Muscle of leg (tissue), 11 donors: Measurements from ENCODE around the gene STK10. TPM values are rescaled to one million over a fixed set of nuclear protein-coding genes. Genes with fewer than 3 reads are reported as not detected.
"Not testable (repeated sequence)": the region's sequence is repeated elsewhere in the genome, so short reads cannot be mapped to it uniquely, and the experiment has no call there.

ENCODE experiments used
- DNase-seq: peaks from one replicate; pipeline ENCODE4 v3.0.0; 2013
- H3K27ac ChIP-seq: one replicate; pipeline ENCODE4 v1.5.1; 2013; ENCODE audit warnings: mild to moderate bottlenecking, low read length, control low read depth
- H3K27me3 ChIP-seq: one replicate; pipeline ENCODE4 v1.6.1; 2013; ENCODE audit warnings: low read length; ENCODE audit not compliant: control insufficient read depth, insufficient read depth
- H3K36me3 ChIP-seq: one replicate; pipeline ENCODE4 v1.6.1; 2013; ENCODE audit warnings: low read length; ENCODE audit not compliant: control insufficient read depth, insufficient read depth
- H3K4me1 ChIP-seq: one replicate; pipeline ENCODE4 v1.6.1; 2013; ENCODE audit warnings: low read length; ENCODE audit not compliant: control insufficient read depth, insufficient read depth
- H3K4me3 ChIP-seq: one replicate; pipeline ENCODE4 v1.5.1; 2013; ENCODE audit warnings: low read length, control low read depth
- H3K9me3 ChIP-seq: replicated peaks from 2 replicates; pipeline ENCODE4 v1.6.1; 2013; ENCODE audit warnings: low read depth, low read length; ENCODE audit not compliant: control insufficient read depth
- WGBS: methylation state at CpG from one replicate; pipeline ENCODE4 v1.1.5; 2013; ENCODE audit warnings: missing lambda C conversion rate; ENCODE audit not compliant: insufficient coverage; 5-methylcytosine and 5-hydroxymethylcytosine counted together
- polyA plus RNA-seq, 8 donors: library from polyadenylated mRNA; unstranded; fragments of 120-200 nt; gene quantifications; one replicate each; pipeline versions ENCODE4 v1.2.1 to v1.2.3, GENCODE V29; 2013; ENCODE audit warnings: inconsistent platforms in 1 of 8, low replicate concordance in 1 of 8; ENCODE audit not compliant: insufficient read length in 8 of 8, insufficient read depth in 1 of 8
- total RNA-seq: library from RNA; stranded (reverse); fragments of 120-200 nt; gene quantifications from one replicate; pipeline ENCODE4 v1.2.4, GENCODE V29; 2013

The STK10 gene
- total and polyA plus RNA-seq, 9 donors = 12.5 to 21.9 (median 18.8) TPM

- Histone ChIP-seq H3K9me3 (no peaks in the 10 kb centered on the region), H3K27me3 (no peaks in the 10 kb centered on the region), H3K27ac (no peak overlapping the region), H3K4me3 (no peak overlapping the region), H3K36me3 (peaks cover 4% of the 10 kb centered on the region), H3K4me1 (peaks cover 66% of the 10 kb centered on the region)
- DNase-seq = peak; percentile 83
- 77% methylated on average over 9 of the region's 16 CpGs for WGBS
These were observed 21.8 kb downstream of the STK10 start for GRCh38 chr5:172166030-172166826.

- Histone ChIP-seq H3K4me1 (peaks cover 65% of the 10 kb centered on the region), H3K36me3 (peaks cover 3% of the 10 kb centered on the region), H3K27me3 (no peaks in the 10 kb centered on the region), H3K9me3 (no peaks in the 10 kb centered on the region), H3K27ac (peak overlapping the region; percentile 86), H3K4me3 (no peak overlapping the region)
- WGBS = 88% methylated on average over 4 of the region's 7 CpGs
- no peak for DNase-seq
These were observed 22.6 kb downstream of the STK10 start for GRCh38 chr5:172165465-172165864.

- 31% methylated on average over 13 of the region's 13 CpGs for WGBS
- Histone ChIP-seq H3K4me3 (no peak overlapping the region), H3K4me1 (peaks cover 63% of the 10 kb centered on the region), H3K27ac (peak overlapping the region; percentile 86), H3K9me3 (no peaks in the 10 kb centered on the region), H3K36me3 (no peaks in the 10 kb centered on the region), H3K27me3 (no peaks in the 10 kb centered on the region)
- peak; percentile 65 for DNase-seq
These were observed 23.2 kb downstream of the STK10 start for GRCh38 chr5:172164769-172165212.

- Histone ChIP-seq H3K4me1 (peaks cover 54% of the 10 kb centered on the region), H3K9me3 (no peaks in the 10 kb centered on the region), H3K27ac (peak overlapping the region; percentile 86), H3K36me3 (no peaks in the 10 kb centered on the region), H3K4me3 (no peak overlapping the region), H3K27me3 (no peaks in the 10 kb centered on the region)
- WGBS = 0% methylated on average over 3 of the region's 4 CpGs
- peak; percentile 85 for DNase-seq
These were observed 24.7 kb downstream of the STK10 start for GRCh38 chr5:172163346-172163745.

- Histone ChIP-seq H3K4me1 (peaks cover 50% of the 10 kb centered on the region), H3K4me3 (no peak overlapping the region), H3K27ac (peak overlapping the region; percentile 86), H3K9me3 (no peaks in the 10 kb centered on the region), H3K36me3 (no peaks in the 10 kb centered on the region), H3K27me3 (no peaks in the 10 kb centered on the region)
- peak; percentile 85 for DNase-seq
- WGBS = 30% methylated on average over 3 of the region's 5 CpGs
These were observed 25.1 kb downstream of the STK10 start for GRCh38 chr5:172162987-172163343.

- Histone ChIP-seq H3K4me1 (peaks cover 45% of the 10 kb centered on the region), H3K4me3 (no peak overlapping the region), H3K27ac (peak overlapping the region; percentile 86), H3K9me3 (no peaks in the 10 kb centered on the region), H3K27me3 (no peaks in the 10 kb centered on the region), H3K36me3 (no peaks in the 10 kb centered on the region)
- WGBS = 50% methylated on average over 2 of the region's 5 CpGs
- peak; percentile 77 for DNase-seq
These were observed 25.6 kb downstream of the STK10 start for GRCh38 chr5:172162323-172162986.

GRCh38 chr5:172160506-172160905 lies 27.5 kb downstream of the STK10 start:
- DNase-seq = no peak
- H3K27ac ChIP-seq = no peak overlapping the region
- peaks cover 10% of the 10 kb centered on the region for H3K36me3 ChIP-seq
- no peaks in the 10 kb centered on the region for H3K9me3 ChIP-seq
- 87% methylated on average over 4 of the region's 9 CpGs for WGBS
- no peak overlapping the region for H3K4me3 ChIP-seq
- H3K4me1 ChIP-seq = peaks cover 35% of the 10 kb centered on the region
- H3K27me3 ChIP-seq = no peaks in the 10 kb centered on the region

GRCh38 chr5:172159016-172159415 lies 29.0 kb downstream of the STK10 start:
- no peaks in the 10 kb centered on the region for H3K27me3 ChIP-seq
- WGBS = 75% methylated on average over 6 of the region's 8 CpGs
- H3K27ac ChIP-seq = no peak overlapping the region
- peaks cover 17% of the 10 kb centered on the region for H3K36me3 ChIP-seq
- peaks cover 20% of the 10 kb centered on the region for H3K4me1 ChIP-seq
- no peak for DNase-seq
- no peak overlapping the region for H3K4me3 ChIP-seq
- H3K9me3 ChIP-seq = no peaks in the 10 kb centered on the region

- Histone ChIP-seq H3K27me3 (no peaks in the 10 kb centered on the region), H3K36me3 (peaks cover 24% of the 10 kb centered on the region), H3K4me1 (peaks cover 2% of the 10 kb centered on the region), H3K4me3 (no peak overlapping the region), H3K27ac (peak overlapping the region; percentile 13), H3K9me3 (no peaks in the 10 kb centered on the region)
- WGBS = 81% methylated on average over 10 of the region's 13 CpGs
- peak; percentile 57 for DNase-seq
These were observed 31.5 kb downstream of the STK10 start for GRCh38 chr5:172156541-172156994.

- not testable (repeated sequence) for H3K27me3 ChIP-seq, DNase-seq, H3K4me3 ChIP-seq, H3K27ac ChIP-seq, H3K9me3 ChIP-seq, H3K4me1 ChIP-seq
- WGBS = 85% methylated on average over 4 of the region's 9 CpGs
- H3K36me3 ChIP-seq = peaks cover 27% of the 10 kb centered on the region
These were observed 32.9 kb downstream of the STK10 start for GRCh38 chr5:172155101-172155500.
